Astrocyte (in vitro differentiated cells and primary cell): ENCODE data around the gene UPB1. TPM values are rescaled to one million over a fixed set of nuclear protein-coding genes. Genes with fewer than 3 reads are reported as not detected.

Source experiments
- DNase-seq: peaks from one replicate; pipeline ENCODE4 v3.0.0-alpha.2; 2010; ENCODE audit warnings: low read depth
- FAIRE-seq: peaks from 2 replicates; lab custom pipeline; 2011; peaks lifted over from hg19 to GRCh38; lab: Jason Lieb, UNC
- H2AFZ ChIP-seq: 2 replicates; pipeline ENCODE4 v1.6.0; 2012; ENCODE audit warnings: low read depth, low read length, inconsistent platforms
- H3K27ac ChIP-seq: 2 replicates; pipeline ENCODE4 v1.5.1; 2011; ENCODE audit warnings: low read depth, low read length, inconsistent platforms
- H3K27me3 ChIP-seq: 2 replicates; pipeline ENCODE4 v1.6.0; 2011; ENCODE audit warnings: low read length, inconsistent platforms; ENCODE audit not compliant: insufficient read depth
- H3K36me3 ChIP-seq: 2 replicates; pipeline ENCODE4 v1.5.1; 2011; ENCODE audit warnings: low read length, inconsistent platforms; ENCODE audit not compliant: insufficient read depth
- H3K4me1 ChIP-seq: 2 replicates; pipeline ENCODE4 v1.5.1; 2011; ENCODE audit warnings: low read length, inconsistent platforms; ENCODE audit not compliant: insufficient read depth
- H3K4me2 ChIP-seq: 2 replicates; pipeline ENCODE4 v1.6.0; 2012; ENCODE audit warnings: low read length, inconsistent platforms
- H3K4me3 ChIP-seq: 2 replicates; pipeline ENCODE4 v1.5.1; 2011; ENCODE audit warnings: low read depth, mild to moderate bottlenecking, low read length, inconsistent platforms; ENCODE audit not compliant: insufficient read depth
- H3K79me2 ChIP-seq: 2 replicates; pipeline ENCODE4 v1.6.0; 2012; ENCODE audit warnings: mild to moderate bottlenecking, low read length, inconsistent platforms; ENCODE audit not compliant: insufficient read depth
- H3K9ac ChIP-seq: 2 replicates; pipeline ENCODE4 v1.6.0; 2012; ENCODE audit warnings: mild to moderate bottlenecking, low read length, inconsistent platforms
- H3K9me3 ChIP-seq: 2 replicates; pipeline ENCODE4 v1.5.1; 2012; ENCODE audit warnings: low read depth, mild to moderate bottlenecking, low read length, inconsistent platforms; ENCODE audit not compliant: insufficient read depth
- H4K20me1 ChIP-seq: 2 replicates; pipeline ENCODE4 v1.6.0; 2012; ENCODE audit warnings: low read length, inconsistent platforms; ENCODE audit not compliant: insufficient read depth
- H3K27ac Mint-ChIP-seq: one replicate; pipeline ENCODE4 v1.8.0; 2021; ENCODE audit warnings: mild to moderate bottlenecking, mixed read lengths; ENCODE audit not compliant: unreplicated experiment
- H3K27me3 Mint-ChIP-seq: one replicate; pipeline ENCODE4 v1.8.0; 2021; ENCODE audit warnings: low read depth, mixed read lengths; ENCODE audit not compliant: unreplicated experiment
- H3K36me3 Mint-ChIP-seq: one replicate; pipeline ENCODE4 v1.8.0; 2021; ENCODE audit warnings: low read depth, mixed read lengths; ENCODE audit not compliant: unreplicated experiment
- H3K4me1 Mint-ChIP-seq: one replicate; pipeline ENCODE4 v1.8.0; 2021; ENCODE audit warnings: low read depth, mixed read lengths; ENCODE audit not compliant: unreplicated experiment
- H3K4me3 Mint-ChIP-seq: one replicate; pipeline ENCODE4 v1.8.0; 2021; ENCODE audit warnings: mild to moderate bottlenecking, moderate library complexity, mixed read lengths; ENCODE audit not compliant: unreplicated experiment
- H3K9me3 Mint-ChIP-seq: one replicate; pipeline ENCODE4 v1.8.0; 2021; ENCODE audit warnings: mild to moderate bottlenecking, mixed read lengths; ENCODE audit not compliant: unreplicated experiment
- EZH2 ChIP-seq: IDR thresholded peaks from 2 replicates; pipeline ENCODE4 v1.6.1; 2012; ENCODE audit warnings: mild to moderate bottlenecking, low read length, inconsistent platforms; ENCODE audit not compliant: insufficient read depth
- total RNA-seq: library from RNA; stranded (reverse); gene quantifications from 2 replicates; pipeline ENCODE4 v1.2.1, GENCODE V29; 2021
- TF ChIP-seq, protein P1 (sequence below): IDR thresholded peaks from 2 replicates; pipeline ENCODE4 v1.5.1; 2011; ENCODE audit warnings: low read depth, mild to moderate bottlenecking, inconsistent platforms, low read length, moderate library complexity; ENCODE audit not compliant: insufficient read depth

The UPB1 gene
- total RNA-seq, 1 donor from 2014 or later: 0.30 TPM

GRCh38 chr22:24453853-24454252 lies 41.3 kb upstream of the UPB1 start:
- Histone ChIP-seq H3K27me3 (no peaks in the 10 kb centered on the region), H3K9me3 (no peaks in the 10 kb centered on the region), H4K20me1 (no peaks in the 10 kb centered on the region), H3K4me1 (no peaks in the 10 kb centered on the region), H3K79me2 (no peaks in the 10 kb centered on the region), H3K27ac (no peak overlapping the region), H3K4me3 (no peak overlapping the region), H3K4me2 (no peak overlapping the region), H2AFZ (no peak overlapping the region), H3K36me3 (no peaks in the 10 kb centered on the region), H3K9ac (no peak overlapping the region)
- no peak overlapping the region for H3K27ac Mint-ChIP-seq
- no peak overlapping the region for H3K4me3 Mint-ChIP-seq
- TF ChIP-seq, protein P1, sequence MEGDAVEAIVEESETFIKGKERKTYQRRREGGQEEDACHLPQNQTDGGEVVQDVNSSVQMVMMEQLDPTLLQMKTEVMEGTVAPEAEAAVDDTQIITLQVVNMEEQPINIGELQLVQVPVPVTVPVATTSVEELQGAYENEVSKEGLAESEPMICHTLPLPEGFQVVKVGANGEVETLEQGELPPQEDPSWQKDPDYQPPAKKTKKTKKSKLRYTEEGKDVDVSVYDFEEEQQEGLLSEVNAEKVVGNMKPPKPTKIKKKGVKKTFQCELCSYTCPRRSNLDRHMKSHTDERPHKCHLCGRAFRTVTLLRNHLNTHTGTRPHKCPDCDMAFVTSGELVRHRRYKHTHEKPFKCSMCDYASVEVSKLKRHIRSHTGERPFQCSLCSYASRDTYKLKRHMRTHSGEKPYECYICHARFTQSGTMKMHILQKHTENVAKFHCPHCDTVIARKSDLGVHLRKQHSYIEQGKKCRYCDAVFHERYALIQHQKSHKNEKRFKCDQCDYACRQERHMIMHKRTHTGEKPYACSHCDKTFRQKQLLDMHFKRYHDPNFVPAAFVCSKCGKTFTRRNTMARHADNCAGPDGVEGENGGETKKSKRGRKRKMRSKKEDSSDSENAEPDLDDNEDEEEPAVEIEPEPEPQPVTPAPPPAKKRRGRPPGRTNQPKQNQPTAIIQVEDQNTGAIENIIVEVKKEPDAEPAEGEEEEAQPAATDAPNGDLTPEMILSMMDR: no peak
- TF ChIP-seq EZH2: no peak
- no peak for DNase-seq
- H3K27me3 Mint-ChIP-seq: peaks cover 13% of the 10 kb centered on the region
- peaks cover 3% of the 10 kb centered on the region for H3K9me3 Mint-ChIP-seq
- H3K4me1 Mint-ChIP-seq: peaks cover 1% of the 10 kb centered on the region
- no peak for FAIRE-seq
- no peaks in the 10 kb centered on the region for H3K36me3 Mint-ChIP-seq

GRCh38 chr22:24455039-24455438 lies 40.1 kb upstream of the UPB1 start:
- Histone ChIP-seq H3K9me3 (no peaks in the 10 kb centered on the region), H3K27ac (no peak overlapping the region), H3K4me1 (peaks cover 3% of the 10 kb centered on the region), H4K20me1 (no peaks in the 10 kb centered on the region), H3K79me2 (no peaks in the 10 kb centered on the region), H3K4me3 (no peak overlapping the region), H3K36me3 (no peaks in the 10 kb centered on the region), H3K9ac (no peak overlapping the region), H3K27me3 (no peaks in the 10 kb centered on the region), H2AFZ (no peak overlapping the region), H3K4me2 (no peak overlapping the region)
- TF ChIP-seq, protein P1: no peak
- TF ChIP-seq EZH2: no peak
- DNase-seq (no peak), FAIRE-seq (no peak)
- H3K4me1 Mint-ChIP-seq: peaks cover 6% of the 10 kb centered on the region
- H3K36me3 Mint-ChIP-seq: no peaks in the 10 kb centered on the region
- H3K27ac Mint-ChIP-seq: no peak overlapping the region
- H3K4me3 Mint-ChIP-seq: no peak overlapping the region
- H3K9me3 Mint-ChIP-seq: peaks cover 2% of the 10 kb centered on the region
- H3K27me3 Mint-ChIP-seq: peaks cover 6% of the 10 kb centered on the region

GRCh38 chr22:24455751-24456426 lies 39.2 kb upstream of the UPB1 start:
- DNase-seq (no peak), FAIRE-seq (no peak)
- TF ChIP-seq EZH2: no peak
- TF ChIP-seq, protein P1: no peak
- Mint-ChIP-seq H3K27ac (no peak overlapping the region), H3K27me3 (peaks cover 4% of the 10 kb centered on the region), H3K36me3 (no peaks in the 10 kb centered on the region), H3K4me1 (peaks cover 8% of the 10 kb centered on the region), H3K9me3 (no peaks in the 10 kb centered on the region), H3K4me3 (no peak overlapping the region)
- Histone ChIP-seq H3K4me1 (peaks cover 10% of the 10 kb centered on the region), H3K9me3 (no peaks in the 10 kb centered on the region), H3K9ac (no peak overlapping the region), H3K27me3 (no peaks in the 10 kb centered on the region), H3K27ac (no peak overlapping the region), H3K4me2 (no peak overlapping the region), H4K20me1 (no peaks in the 10 kb centered on the region), H2AFZ (no peak overlapping the region), H3K79me2 (no peaks in the 10 kb centered on the region), H3K36me3 (no peaks in the 10 kb centered on the region), H3K4me3 (no peak overlapping the region)
